PC-9 (cell line): ENCODE measurements around the gene PUDP. TPM values are rescaled to one million over a fixed set of nuclear protein-coding genes. Genes with fewer than 3 reads are reported as not detected.

Source experiments
- BruUV-seq: library from RNA; stranded (reverse); fragments of 400-500 nt; replicated peaks from 2 replicates; lab custom pipeline; 2021; lab: Mats Ljungman, UMichigan
- CTCF ChIA-PET: fragments of 300-600 bp; sonication (Branson Sonifier 250); formaldehyde crosslinking; loops from one replicate; lab custom pipeline; 2022; ENCODE audit warnings: antibody characterized with exemption; lab: Charles Lee
- POLR2A ChIA-PET: fragments of 300-600 bp; sonication (Branson Sonifier 250); formaldehyde crosslinking; loops from one replicate; lab custom pipeline; 2022; ENCODE audit warnings: antibody characterized with exemption; ENCODE audit not compliant: unreplicated experiment; lab: Charles Lee
- DNase-seq, 2 experiments: peaks; one replicate each; pipeline versions ENCODE4 v3.0.0 to v3.0.0-alpha.2; 2015 to 2022; ENCODE audit warnings: mixed read lengths in 1 of 2
- H2AFZ ChIP-seq: fragments of 200-600 bp; sonication (generic); 2 replicates; pipeline ENCODE4 v1.8.1; 2017; ENCODE audit warnings: antibody characterized with exemption
- H3F3A ChIP-seq: fragments of 200-600 bp; sonication (generic); 2 replicates; pipeline ENCODE4 v1.8.1; 2017; ENCODE audit warnings: antibody characterized with exemption, mild to moderate bottlenecking, low read depth; ENCODE audit not compliant: insufficient read depth
- H3K27ac ChIP-seq: fragments of 200-600 bp; sonication (generic); 2 replicates; pipeline ENCODE4 v1.6.1; 2016; ENCODE audit warnings: mixed run types
- H3K27me3 ChIP-seq: fragments of 200-600 bp; sonication (generic); 2 replicates; pipeline ENCODE4 v1.6.1; 2016; ENCODE audit warnings: low read depth, mixed run types; ENCODE audit not compliant: insufficient read depth
- H3K36me3 ChIP-seq: fragments of 200-600 bp; sonication (generic); 2 replicates; pipeline ENCODE4 v1.6.1; 2016; ENCODE audit warnings: low read depth, mixed run types
- H3K4me1 ChIP-seq: fragments of 200-600 bp; sonication (generic); replicated peaks from 2 replicates; pipeline ENCODE4 v1.6.1; 2016; ENCODE audit warnings: mixed run types; ENCODE audit not compliant: insufficient read depth
- H3K4me2 ChIP-seq: fragments of 200-600 bp; sonication (generic); 2 replicates; pipeline ENCODE4 v1.6.1; 2017; ENCODE audit warnings: mixed run types
- H3K4me3 ChIP-seq: fragments of 200-600 bp; sonication (generic); 2 replicates; pipeline ENCODE4 v1.6.1; 2016; ENCODE audit warnings: mixed run types
- H3K79me2 ChIP-seq: fragments of 200-600 bp; sonication (generic); 2 replicates; pipeline ENCODE4 v1.6.1; 2017; ENCODE audit warnings: low read depth, mixed run types
- H3K9me2 ChIP-seq: fragments of 200-600 bp; sonication (generic); 2 replicates; pipeline ENCODE4 v1.8.1; 2017; ENCODE audit warnings: mild to moderate bottlenecking; ENCODE audit not compliant: insufficient read depth
- H3K9me3 ChIP-seq: fragments of 200-600 bp; sonication (generic); 2 replicates; pipeline ENCODE4 v1.8.1; 2016; ENCODE audit warnings: low read depth; ENCODE audit not compliant: insufficient read depth
- H4K20me1 ChIP-seq: fragments of 200-600 bp; sonication (generic); 2 replicates; pipeline ENCODE4 v1.8.1; 2017; ENCODE audit not compliant: insufficient read depth
- CTCF ChIP-seq: fragments of 200-600 bp; sonication (generic); conservative IDR thresholded peaks from 2 replicates; pipeline ENCODE4 v1.6.1; 2017; ENCODE audit warnings: mixed run types, antibody characterized with exemption, mild to moderate bottlenecking, moderate library complexity
- EZH2 ChIP-seq: fragments of 200-600 bp; sonication (generic); IDR thresholded peaks from 2 replicates; pipeline ENCODE4 v1.8.0; 2017; ENCODE audit warnings: antibody characterized with exemption, low read depth
- intact Hi-C: fragments of 100-400 bp; cut with micrococcal nuclease; formaldehyde crosslinking; loops from one replicate; pipeline ENCODE4 v1.10.0; 2022; ENCODE audit not compliant: unreplicated experiment
- total RNA-seq: library from RNA; stranded (reverse); gene quantifications from 2 replicates; pipeline ENCODE4 v1.2.3, GENCODE V29; 2021

The PUDP gene
- total RNA-seq, 1 experiment from 2014 or later: 24.9 TPM

DNA sequence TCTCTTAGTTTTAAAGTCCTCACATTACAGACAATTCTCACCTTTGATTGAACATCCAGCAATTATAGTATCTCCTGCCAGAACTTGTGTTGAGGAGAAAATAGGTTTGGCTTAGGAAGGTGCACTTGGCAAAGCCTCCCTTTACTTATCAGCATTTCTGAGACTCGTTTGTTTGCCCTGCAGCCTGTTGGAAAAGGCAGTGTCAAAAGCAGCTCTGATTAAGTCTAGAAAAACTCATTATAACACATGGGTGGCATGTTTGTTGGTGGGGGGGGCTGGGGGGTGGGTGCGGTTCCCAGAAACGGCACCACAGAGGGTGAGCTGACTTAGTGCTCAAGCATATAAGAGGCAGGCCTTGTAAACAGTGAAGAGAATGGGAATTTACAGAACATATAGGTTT lies 21.7 kb upstream of the PUDP start:
- H3K4me1 ChIP-seq: no peaks in the 10 kb centered on the region
- BruUV-seq: no TSS peak
- CTCF ChIA-PET: no interaction called here
- H3K9me2 ChIP-seq: no peaks in the 10 kb centered on the region
- H3K4me2 ChIP-seq: no peak overlapping the region
- no peaks in the 10 kb centered on the region for H3K79me2 ChIP-seq
- POLR2A ChIA-PET: no interaction called here
- H3K36me3 ChIP-seq: no peaks in the 10 kb centered on the region
- no peak for TF ChIP-seq EZH2
- H3K4me3 ChIP-seq: no peak overlapping the region
- no peaks in the 10 kb centered on the region for H4K20me1 ChIP-seq
- intact Hi-C loops: no loop called here
- H3K9me3 ChIP-seq: no peaks in the 10 kb centered on the region
- H2AFZ ChIP-seq: no peak overlapping the region
- H3F3A ChIP-seq: no peaks in the 10 kb centered on the region
- no peak overlapping the region for H3K27ac ChIP-seq
- DNase-seq: no peak
- H3K27me3 ChIP-seq: no peaks in the 10 kb centered on the region

DNA sequence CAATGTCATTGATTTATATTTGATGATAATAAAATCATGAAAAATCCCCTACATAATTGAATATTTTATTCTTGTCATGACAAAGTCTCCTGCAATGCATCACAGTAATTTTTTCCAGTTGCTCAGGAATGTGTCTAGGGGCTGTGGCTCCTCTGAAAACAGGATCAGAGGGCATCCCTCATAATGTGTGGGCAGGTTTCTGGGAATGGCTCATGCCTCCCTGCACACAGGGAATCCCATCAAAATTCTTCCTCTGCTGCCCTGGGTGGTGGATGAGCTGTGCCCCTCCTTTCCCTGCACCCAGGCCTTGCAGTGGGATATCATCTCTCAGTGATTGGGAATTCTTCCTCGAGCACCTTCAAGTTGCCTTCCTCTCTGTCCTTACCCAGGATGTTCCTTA lies 20.4 kb upstream of the PUDP start:
- TF ChIP-seq CTCF (no peak), EZH2 (no peak)
- Histone ChIP-seq H3F3A (no peaks in the 10 kb centered on the region), H3K9me2 (no peaks in the 10 kb centered on the region), H3K27me3 (no peaks in the 10 kb centered on the region), H3K9me3 (no peaks in the 10 kb centered on the region), H3K4me2 (no peak overlapping the region), H3K4me3 (no peak overlapping the region), H3K79me2 (no peaks in the 10 kb centered on the region), H3K4me1 (0 out of 2 replicates have a peak, but pooled peaks cover 5% of the 10 kb centered on the region), H3K36me3 (no peaks in the 10 kb centered on the region), H4K20me1 (no peaks in the 10 kb centered on the region), H3K27ac (no peak overlapping the region), H2AFZ (no peak overlapping the region)
- BruUV-seq: no TSS peak
- ChIA-PET CTCF (no interaction called here), POLR2A (no interaction called here)
- DNase-seq: no peak
- intact Hi-C loops: no loop called here

GRCh38 chrX:7164174-7164573 lies 16.2 kb upstream of the PUDP start:
- H3K4me2 ChIP-seq: no peak overlapping the region
- H3K9me3 ChIP-seq: no peaks in the 10 kb centered on the region
- no peaks in the 10 kb centered on the region for H3K27me3 ChIP-seq
- H3F3A ChIP-seq: peaks cover 15% of the 10 kb centered on the region; the same call in 1 of the 2 replicates
- H3K36me3 ChIP-seq: no peaks in the 10 kb centered on the region
- H3K79me2 ChIP-seq: peaks cover 4% of the 10 kb centered on the region; the same call in 1 of the 2 replicates
- ChIA-PET POLR2A (no interaction called here), CTCF (no interaction called here)
- peaks cover 39% of the 10 kb centered on the region for H3K4me1 ChIP-seq
- DNase-seq: no peak
- no peak overlapping the region for H2AFZ ChIP-seq
- no TSS peak for BruUV-seq
- H3K27ac ChIP-seq: no peak overlapping the region
- TF ChIP-seq CTCF: no peak
- no peak for TF ChIP-seq EZH2
- intact Hi-C loops: no loop called here
- no peaks in the 10 kb centered on the region for H3K9me2 ChIP-seq
- no peak overlapping the region for H3K4me3 ChIP-seq
- no peaks in the 10 kb centered on the region for H4K20me1 ChIP-seq

DNA sequence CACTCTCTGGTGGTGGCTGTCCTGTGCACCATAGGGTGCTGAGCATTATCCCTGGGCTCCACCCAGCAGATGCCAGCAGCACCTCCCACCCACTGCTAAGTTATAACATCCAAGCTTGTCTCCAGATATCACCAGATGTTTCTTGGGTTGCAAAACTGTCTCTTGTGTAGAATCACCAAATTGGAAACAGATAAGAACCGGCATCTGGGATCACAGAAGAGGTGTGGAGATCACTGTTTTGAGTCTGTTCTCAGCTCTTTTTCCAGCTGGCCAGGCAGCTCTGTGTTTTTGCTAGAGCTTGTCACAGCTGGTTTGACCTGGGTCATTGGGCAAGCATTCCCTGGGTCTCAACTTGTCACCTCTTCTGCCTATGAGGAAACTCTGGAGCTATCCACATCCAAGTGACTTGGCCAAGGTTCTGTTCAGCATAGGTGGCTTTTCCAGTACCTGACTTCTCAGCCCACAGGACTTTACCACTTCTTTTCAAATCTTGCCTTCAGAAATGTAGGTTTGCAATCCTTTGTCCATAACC lies 15.3 kb upstream of the PUDP start:
- TF ChIP-seq CTCF (no peak), EZH2 (no peak)
- no peaks in the 10 kb centered on the region for H3K9me2 ChIP-seq
- peaks cover 4% of the 10 kb centered on the region; the same call in 1 of the 2 replicates for H3K79me2 ChIP-seq
- peaks cover 25% of the 10 kb centered on the region for H3F3A ChIP-seq
- H3K9me3 ChIP-seq: no peaks in the 10 kb centered on the region
- POLR2A ChIA-PET: no interaction called here
- H3K4me1 ChIP-seq: peaks cover 48% of the 10 kb centered on the region
- no peaks in the 10 kb centered on the region for H3K36me3 ChIP-seq
- no peak for DNase-seq
- no peak overlapping the region for H2AFZ ChIP-seq
- no peaks in the 10 kb centered on the region for H4K20me1 ChIP-seq
- no TSS peak for BruUV-seq
- no peaks in the 10 kb centered on the region for H3K27me3 ChIP-seq
- intact Hi-C loops: no loop called here
- H3K4me3 ChIP-seq: no peak overlapping the region
- H3K4me2 ChIP-seq: no peak overlapping the region
- H3K27ac ChIP-seq: no peak overlapping the region
- CTCF ChIA-PET: no interaction called here
